Thyroid gland (tissue), 4 donors: Measurements from ENCODE around the gene PLK5. TPM values are rescaled to one million over a fixed set of nuclear protein-coding genes. Genes with fewer than 3 reads are reported as not detected.

ENCODE experiments used
- DNase-seq, 2 donors: peaks; one replicate each; pipeline ENCODE4 v3.0.0-alpha.2; 2019
- H3K27ac ChIP-seq, 3 donors: fragments of 200-600 bp; sonication (generic); 1 replicate in 2 of 3; 2 replicates in 1 of 3; pipeline ENCODE4 v1.5.1; 2016 to 2019; ENCODE audit warnings: mild to moderate bottlenecking in 1 of 3, moderate library complexity in 1 of 3
- H3K27me3 ChIP-seq: fragments of 200-600 bp; sonication (generic); one replicate; pipeline ENCODE4 v1.5.1; 2019
- H3K36me3 ChIP-seq, 2 donors: fragments of 200-600 bp; sonication (generic); one replicate each; pipeline ENCODE4 v1.5.1; 2016 to 2019
- H3K4me1 ChIP-seq, 2 donors: fragments of 200-600 bp; sonication (generic); one replicate each; pipeline ENCODE4 v1.5.1; 2017 to 2019
- H3K4me3 ChIP-seq, 3 donors: fragments of 200-600 bp; sonication (generic); replicated peaks in 1 of 3; 1 replicate in 2 of 3; 2 replicates in 1 of 3; pipeline ENCODE4 v1.5.1; 2016; ENCODE audit warnings: mild to moderate bottlenecking in 1 of 3
- H3K9me3 ChIP-seq: fragments of 200-600 bp; sonication (generic); one replicate; pipeline ENCODE4 v1.5.1; 2017
- CTCF ChIP-seq, 6 experiments: fragments of 200-600 bp in 3 of 6; fragments of 450-650 bp in 3 of 6; sonication (generic) in 3 of 6; IDR thresholded peaks; one replicate each; pipeline ENCODE4 v1.5.1; 2016 to 2019; ENCODE audit warnings: antibody characterized with exemption in 6 of 6, mild to moderate bottlenecking in 2 of 6, inconsistent platforms in 1 of 6, moderate library complexity in 1 of 6
- POLR2A ChIP-seq, 2 donors: fragments of 450-650 bp; IDR thresholded peaks; one replicate each; pipeline ENCODE4 v1.6.1; 2017; ENCODE audit warnings: antibody characterized with exemption in 2 of 2, mild to moderate bottlenecking in 2 of 2, moderate library complexity in 1 of 2
- WGBS, 2 donors: methylation state at CpG; one replicate each; pipeline ENCODE4 v1.1.5; 2017; 5-methylcytosine and 5-hydroxymethylcytosine counted together
- intact Hi-C: fragments of 100-400 bp; cut with DNase I; formaldehyde crosslinking; loops from one replicate; pipeline ENCODE4 v1.15.1; 2023
- total RNA-seq, 4 donors: library from RNA; depleted of rRNA; stranded (reverse); fragments of >200 nt; gene quantifications; one replicate each; pipeline ENCODE4 v1.2.3, GENCODE V29; 2016

The PLK5 gene
- total RNA-seq, 4 donors from 2014 or later, result not detected

- Histone ChIP-seq H3K9me3 (no peaks in the 10 kb centered on the region), H3K4me1 (no peaks in the 10 kb centered on the region), H3K4me3 (no peak overlapping the region), H3K36me3 (peaks cover 21 to 33% of the 10 kb centered on the region in 2 donors), H3K27ac (no peak overlapping the region), H3K27me3 (no peaks in the 10 kb centered on the region)
- TF ChIP-seq CTCF (IDR thresholded peaks at IDR 0.05) (no peak), POLR2A (IDR thresholded peaks at IDR 0.05) (no peak)
- peak; percentile 37 to 55 for DNase-seq
- WGBS, 2 donors, result 82 to 96% methylated on average over 8 to 18 of the region's 41 CpGs
- intact Hi-C loops, result no loop called here
Measured at GRCh38 chr19:1577090-1577928, 53.4 kb downstream of the PLK5 start.

DNA sequence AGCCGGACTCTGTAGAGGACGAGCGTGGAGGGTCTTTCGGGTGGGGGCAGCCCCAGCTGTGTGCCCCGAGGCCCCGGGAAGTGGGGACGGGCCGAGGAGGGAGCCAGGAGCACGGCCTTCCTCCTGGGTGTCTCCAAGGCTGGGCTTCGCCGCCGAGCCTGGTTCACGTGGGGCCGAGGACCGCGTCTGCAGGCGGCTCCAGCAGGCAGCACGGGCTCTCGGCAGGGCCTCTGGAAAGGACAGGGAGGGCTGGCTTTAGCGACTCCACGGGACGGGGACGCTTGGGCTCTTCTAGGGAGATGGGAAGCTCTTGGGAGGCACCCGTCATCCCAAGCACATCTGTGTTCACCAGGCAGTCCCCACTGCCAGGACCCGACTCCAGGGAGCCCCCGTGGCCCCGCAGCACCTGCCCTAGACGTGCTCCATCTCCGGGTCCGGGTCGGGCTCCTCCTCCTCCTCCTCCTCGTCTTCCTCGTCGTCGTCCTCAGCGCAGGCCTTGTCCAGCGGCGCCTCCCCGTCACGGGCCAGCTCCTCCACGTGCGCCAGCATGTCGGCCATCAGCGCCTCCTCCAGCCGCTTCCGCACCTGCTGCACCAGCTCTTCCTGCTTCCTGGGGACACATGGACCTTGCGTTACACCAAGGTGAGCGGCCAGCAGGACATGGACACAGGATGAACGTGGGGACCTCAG lies 54.2 kb downstream of the PLK5 start:
- Histone ChIP-seq H3K27me3 (no peaks in the 10 kb centered on the region), H3K27ac (no peak overlapping the region), H3K4me1 (no peaks in the 10 kb centered on the region), H3K36me3 (peaks cover 28 to 41% of the 10 kb centered on the region in 2 donors), H3K4me3 (no peak overlapping the region), H3K9me3 (no peaks in the 10 kb centered on the region)
- 91 to 94% methylated on average over 41 to 44 of the region's 49 CpGs for WGBS, 2 donors
- DNase-seq, result no peak
- TF ChIP-seq CTCF (IDR thresholded peaks at IDR 0.05) (no peak), POLR2A (IDR thresholded peaks at IDR 0.05) (no peak)
- intact Hi-C loops, result no loop called here

- Histone ChIP-seq H3K27me3 (no peaks in the 10 kb centered on the region), H3K36me3 (peaks cover 30 to 49% of the 10 kb centered on the region in 2 donors), H3K27ac (no peak overlapping the region), H3K9me3 (no peaks in the 10 kb centered on the region), H3K4me1 (no peaks in the 10 kb centered on the region), H3K4me3 (no peak overlapping the region)
- no peak for DNase-seq
- 95 to 97% methylated on average over 20 of the region's 20 CpGs for WGBS, 2 donors
- intact Hi-C loops, result no loop called here
- TF ChIP-seq POLR2A (IDR thresholded peaks at IDR 0.05) (no peak), CTCF (IDR thresholded peaks at IDR 0.05) (no peak)
Measured at GRCh38 chr19:1579222-1579621, 55.3 kb downstream of the PLK5 start.

- Histone ChIP-seq H3K27ac (no peak overlapping the region), H3K27me3 (no peaks in the 10 kb centered on the region), H3K36me3 (peaks cover 34 to 56% of the 10 kb centered on the region in 2 donors), H3K4me1 (no peaks in the 10 kb centered on the region), H3K9me3 (no peaks in the 10 kb centered on the region), H3K4me3 (no peak overlapping the region)
- no peak for DNase-seq
- intact Hi-C loops, result no loop called here
- WGBS, 2 donors, result 94 to 98% methylated on average over 20 of the region's 20 CpGs
- TF ChIP-seq POLR2A (IDR thresholded peaks at IDR 0.05) (no peak), CTCF (IDR thresholded peaks at IDR 0.05) (no peak)
Measured at GRCh38 chr19:1580382-1580781, 56.5 kb downstream of the PLK5 start.

DNA sequence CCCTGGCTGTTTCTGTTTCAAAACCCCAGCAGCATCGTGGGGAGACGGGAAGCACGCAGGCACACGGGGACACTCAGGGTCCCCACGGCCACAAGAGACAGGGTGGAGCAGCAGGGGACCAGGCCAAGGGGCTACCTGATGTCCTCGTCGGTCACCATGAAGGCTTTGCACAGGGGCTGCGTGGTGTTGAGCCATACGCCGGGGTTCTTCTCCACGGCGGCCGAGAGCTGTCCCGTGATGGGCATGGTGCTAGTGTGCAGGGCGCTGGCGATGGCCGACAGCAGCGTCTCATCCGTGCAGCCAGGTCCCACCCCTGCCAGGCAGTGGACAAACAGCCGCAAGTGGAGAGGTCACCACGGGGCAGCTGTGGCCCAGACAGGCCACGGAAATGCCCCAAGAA lies 57.1 kb downstream of the PLK5 start:
- Histone ChIP-seq H3K27ac (no peak overlapping the region), H3K4me3 (no peak overlapping the region), H3K9me3 (no peaks in the 10 kb centered on the region), H3K36me3 (peaks cover 34 to 56% of the 10 kb centered on the region in 2 donors), H3K27me3 (no peaks in the 10 kb centered on the region), H3K4me1 (no peaks in the 10 kb centered on the region)
- intact Hi-C loops, result no loop called here
- TF ChIP-seq POLR2A (IDR thresholded peaks at IDR 0.05) (no peak), CTCF (IDR thresholded peaks at IDR 0.05) (no peak)
- 90 to 98% methylated on average over 8 to 13 of the region's 22 CpGs for WGBS, 2 donors
- no peak for DNase-seq
